K562 (cell line): ENCODE measurements around the gene PHLDB2. TPM values are rescaled to one million over a fixed set of nuclear protein-coding genes. Genes with fewer than 3 reads are reported as not detected.

ENCODE experiments used
- ATAC-seq: fragments of 200-7000 bp; cut with Tn5 transposase; 3 replicates; pipeline ENCODE4 v1.9.1; 2020; ENCODE audit warnings: moderate library complexity
- BruUV-seq: library from RNA; stranded (reverse); fragments of 400-500 nt; replicated peaks from 2 replicates; lab custom pipeline; 2021; lab: Mats Ljungman, UMichigan
- CTCF ChIA-PET: fragments of 300-600 bp; formaldehyde crosslinking; extraction: SDS; loops from one replicate; lab custom pipeline; 2021; ENCODE audit warnings: low intra/inter-chr PET ratio; lab: Yijun Ruan, JAX
- POLR2A ChIA-PET: fragments of 300-600, 350-650 bp; sonication (Branson Sonifier 250); formaldehyde crosslinking; extraction: SDS; loops from one replicate; lab custom pipeline; 2021; ENCODE audit warnings: antibody characterized with exemption, inconsistent platforms; lab: Yijun Ruan, JAX
- DNase-seq, 4 experiments: peaks; one replicate each; pipeline versions ENCODE4 v3.0.0 to v3.0.0-alpha.2; 2011 to 2018; ENCODE audit warnings: low spot score in 3 of 4, mixed read lengths in 3 of 4; ENCODE audit errors: extremely low read depth in 1 of 4
- FAIRE-seq: peaks from 2 replicates; lab custom pipeline; 2011; peaks lifted over from hg19 to GRCh38; lab: Jason Lieb, UNC
- H2AFZ ChIP-seq: 2 replicates; pipeline ENCODE4 v1.6.0; 2011; ENCODE audit warnings: low read depth, low read length, control low read depth, inconsistent platforms
- H3K27ac ChIP-seq: fragments of 200-600 bp; 3 replicates; pipeline ENCODE4 v1.8.0; 2011; ENCODE audit warnings: low read depth, mild to moderate bottlenecking, control low read depth, inconsistent platforms, low read length, moderate library complexity, mixed read lengths; ENCODE audit errors: extremely low read depth
- H3K27me3 ChIP-seq, 2 experiments: fragments of 300-600 bp in 1 of 2; 2 replicates in 1 of 2; 3 replicates in 1 of 2; pipeline versions ENCODE4 v1.6.0 to v1.8.0; 2011; ENCODE audit warnings: inconsistent platforms in 2 of 2, low read length in 2 of 2, mild to moderate bottlenecking in 1 of 2, mixed read lengths in 1 of 2, moderate library complexity in 1 of 2; ENCODE audit not compliant: control insufficient read depth in 2 of 2, insufficient read depth in 2 of 2
- H3K36me3 ChIP-seq: fragments of 300-600 bp; 3 replicates; pipeline ENCODE4 v1.8.0; 2011; ENCODE audit warnings: mild to moderate bottlenecking, low read length, inconsistent platforms; ENCODE audit not compliant: control insufficient read depth, insufficient read depth
- H3K4me1 ChIP-seq, 2 experiments: fragments of 200-600 bp in 1 of 2; replicated peaks in 1 of 2; 2 replicates in 1 of 2; 3 replicates in 1 of 2; pipeline versions ENCODE4 v1.5.1 to v1.8.0; 2011; ENCODE audit warnings: inconsistent platforms in 2 of 2, low read length in 2 of 2, mild to moderate bottlenecking in 1 of 2, mixed read lengths in 1 of 2, moderate library complexity in 1 of 2; ENCODE audit not compliant: control insufficient read depth in 2 of 2, insufficient read depth in 2 of 2
- H3K4me2 ChIP-seq: 2 replicates; pipeline ENCODE4 v1.6.1; 2011; ENCODE audit warnings: low read length, control low read depth, inconsistent platforms, mixed read lengths; ENCODE audit not compliant: insufficient read depth
- H3K4me3 ChIP-seq: fragments of 200-600 bp; sonication (generic), shearing (Covaris generic); 2 replicates; pipeline ENCODE4 v1.5.1; 2016; ENCODE audit warnings: control low read depth, inconsistent platforms
- H3K79me2 ChIP-seq: fragments of 200-600 bp; 3 replicates; pipeline ENCODE4 v1.8.0; 2011; ENCODE audit warnings: low read length, inconsistent platforms; ENCODE audit not compliant: control insufficient read depth, insufficient read depth
- H3K9ac ChIP-seq, 2 experiments: 2 replicates each; pipeline versions ENCODE4 v1.6.0 to v1.6.1; 2011; ENCODE audit warnings: low read depth in 2 of 2, low read length in 2 of 2, control low read depth in 1 of 2, inconsistent platforms in 1 of 2, mild to moderate bottlenecking in 1 of 2, mixed read lengths in 1 of 2; ENCODE audit not compliant: insufficient read depth in 1 of 2
- H3K9me1 ChIP-seq: one replicate; pipeline ENCODE4 v1.6.0; 2011; ENCODE audit warnings: inconsistent platforms, mild to moderate bottlenecking, low read length, moderate library complexity; ENCODE audit not compliant: control insufficient read depth, insufficient read depth
- H3K9me3 ChIP-seq: replicated peaks from 2 replicates; pipeline ENCODE4 v1.5.1; 2011; ENCODE audit warnings: low read depth, low read length, inconsistent platforms; ENCODE audit not compliant: control insufficient read depth, insufficient read depth
- H4K20me1 ChIP-seq: replicated peaks from 2 replicates; pipeline ENCODE4 v1.6.1; 2011; ENCODE audit warnings: low read length, inconsistent platforms, mixed read lengths; ENCODE audit not compliant: control insufficient read depth, insufficient read depth
- BDP1 ChIP-seq: IDR thresholded peaks from 3 replicates; pipeline ENCODE4 v1.6.1; 2011; ENCODE audit not compliant: insufficient read length, insufficient read depth
- EWSR1 ChIP-seq: fragments of 450-650 bp; IDR thresholded peaks from 2 replicates; pipeline ENCODE4 v1.6.1; 2018; ENCODE audit warnings: borderline replicate concordance, mild to moderate bottlenecking, low read depth, moderate library complexity; ENCODE audit not compliant: partially characterized antibody
- IFI16 ChIP-seq: fragments of 250-450 bp; sonication (Bioruptor Pico); IDR thresholded peaks from 2 replicates; pipeline ENCODE4 v2.1.2; 2022; ENCODE audit warnings: mild to moderate bottlenecking, inconsistent platforms
- SMARCA4 ChIP-seq: fragments of 450-650 bp; IDR thresholded peaks from 2 replicates; pipeline ENCODE4 v1.6.1; 2016
- TCFL5 ChIP-seq: fragments of 250-450 bp; sonication (Bioruptor Pico); conservative IDR thresholded peaks from 2 replicates; pipeline ENCODE4 v1.6.1; 2021; ENCODE audit warnings: mild to moderate bottlenecking, moderate library complexity, matching md5 sums
- ZNF609 ChIP-seq: sonication (generic); formaldehyde crosslinking; IDR thresholded peaks from 2 replicates; pipeline ENCODE4 v1.8.1; 2023; ENCODE audit warnings: missing genetic modification reagents, mild to moderate bottlenecking, borderline replicate concordance
- WGBS: fragments of 100-300 bp; shearing (Covaris generic); methylation state at CpG from one replicate; pipeline ENCODE4 v1.1.6; 2016; ENCODE audit warnings: low coverage, mixed read lengths; ENCODE audit not compliant: insufficient coverage; ENCODE audit errors: missing lambda C conversion rate; 5-methylcytosine and 5-hydroxymethylcytosine counted together
- in situ Hi-C: fragments of 300-500 bp; cut with MboI; formaldehyde crosslinking; loops from 4 replicates; pipeline ENCODE4 v1.15.0; 2018; ENCODE audit warnings: inconsistent platforms, mixed read lengths
- intact Hi-C: fragments of 100-400 bp; cut with micrococcal nuclease; formaldehyde crosslinking; loops from 2 replicates; pipeline ENCODE4 v1.14.2; 2022
- polyA plus RNA-seq, 8 experiments: library from polyadenylated mRNA; depleted of rRNA in 4 of 8; stranded (reverse) in 5 of 8; unstranded in 3 of 8; fragments of >200 nt; fragmentation: Nextera tagmentation in 2 of 8; fragmentation: Illumina TruSeq in 1 of 8; extraction: Ambion mirVana in 2 of 8; extraction: Trizol in 1 of 8; gene quantifications; 2 replicates each; pipeline versions ENCODE4 v1.2.1 to v1.2.3, GENCODE V29; 2011 to 2014; ENCODE audit warnings: inconsistent platforms in 1 of 8, missing spikeins in 1 of 8
- total RNA-seq, 7 experiments: library from RNA; depleted of rRNA in 6 of 7; stranded (reverse); fragments of >200 nt in 6 of 7; fragmentation: Illumina TruSeq in 2 of 7; extraction: Trizol in 2 of 7; gene quantifications; 2 replicates each; pipeline versions ENCODE4 v1.2.1 to v1.2.3, GENCODE V29; 2011 to 2021; ENCODE audit warnings: low replicate concordance in 1 of 7

PHLDB2 gene
- total and polyA plus RNA-seq, 9 of the 15 experiments (the other 6 are each of a cell fraction or from before 2014, with no cell fraction given): 0.04 TPM; not detected in 8

GRCh38 chr3:111970376-111970775 lies 111.3 kb downstream of the PHLDB2 start:
- intact Hi-C loops: no loop called here
- WGBS: 0% methylated on average over 2 of the region's 3 CpGs
- no peaks in the 10 kb centered on the region for H3K9me1 ChIP-seq

More at GRCh38 chr3:111970376-111970775, 111.3 kb downstream of the PHLDB2 start:
- TF ChIP-seq BDP1: no peak
- TF ChIP-seq IFI16 (CRISPR knock-in tag): no peak
- TF ChIP-seq TCFL5 (CRISPR knock-in tag): no peak
- no peak for TF ChIP-seq ZNF609 (CRISPR knock-in tag)
- TF ChIP-seq SMARCA4: no peak
- TF ChIP-seq EWSR1: no peak
- TF ChIP-seq, all 486 proteins: peak for 0
- H3K27me3 ChIP-seq: peaks cover 0 to 2% of the 10 kb centered on the region in 2 experiments; a peak in 3 of 5 replicates
- ChIA-PET CTCF (no interaction called here), POLR2A (interaction anchor here (1.8 kb wide), 1 partner anchor 8 kb away, joined by 3 read pairs; the partner anchor contains the start of gene ABHD10)
- H3K9ac ChIP-seq: no peak overlapping the region
- no peak overlapping the region for H3K4me2 ChIP-seq
- DNase-seq (no peak), ATAC-seq (no peak), FAIRE-seq (no peak)
- no peak overlapping the region for H3K27ac ChIP-seq
- no peaks in the 10 kb centered on the region for H3K79me2 ChIP-seq
- no peaks in the 10 kb centered on the region for H3K36me3 ChIP-seq
- no peaks in the 10 kb centered on the region for H4K20me1 ChIP-seq
- BruUV-seq: no TSS peak
- H3K4me3 ChIP-seq: no peak overlapping the region
- H3K4me1 ChIP-seq: no peaks in the 10 kb centered on the region
- in situ Hi-C loops: no loop called here
- H2AFZ ChIP-seq: no peak overlapping the region
- no peaks in the 10 kb centered on the region for H3K9me3 ChIP-seq
